Fibroblast of pulmonary artery (primary cell): Measurements from ENCODE around the gene C16orf95.

ENCODE experiments used
- DNase-seq: peaks from one replicate; pipeline ENCODE4 v3.0.0-alpha.2; 2010; ENCODE audit warnings: low read depth
- H3K4me3 ChIP-seq: replicated peaks from 2 replicates; pipeline ENCODE4 v1.5.1; 2011; ENCODE audit warnings: low read depth, mild to moderate bottlenecking, control low read depth, low read length, moderate library complexity
- CTCF ChIP-seq: IDR thresholded peaks from 2 replicates; pipeline ENCODE4 v1.5.1; 2011; ENCODE audit warnings: mild to moderate bottlenecking, control low read depth, low read length, inconsistent platforms; ENCODE audit errors: missing control alignments

The C16orf95 gene

GRCh38 chr16:87320510-87321227 lies 3.5 kb upstream of the C16orf95 start:
- no peak for DNase-seq
- no peak overlapping the region for H3K4me3 ChIP-seq
- TF ChIP-seq CTCF: no peak

- no peak for TF ChIP-seq CTCF
- H3K4me3 ChIP-seq: no peak overlapping the region
- DNase-seq: no peak
These were observed 2.9 kb upstream of the C16orf95 start for GRCh38 chr16:87319997-87320491.

GRCh38 chr16:87319011-87319410 lies 1.8 kb upstream of the C16orf95 start:
- no peak for DNase-seq
- no peak for TF ChIP-seq CTCF

GRCh38 chr16:87317750-87318644 lies 805 bp upstream of the C16orf95 start:
- TF ChIP-seq CTCF: no peak
- peak overlapping the region; percentile 98 for H3K4me3 ChIP-seq
- peak; percentile 66 for DNase-seq

More at GRCh38 chr16:87319011-87319410, 1.8 kb upstream of the C16orf95 start:
- no peak overlapping the region for H3K4me3 ChIP-seq

- no peak for DNase-seq
- TF ChIP-seq CTCF: no peak
- peak overlapping the region; percentile 98 for H3K4me3 ChIP-seq
These were observed 706 bp downstream of the C16orf95 start for GRCh38 chr16:87316450-87316922.

- no peak overlapping the region for H3K4me3 ChIP-seq
- no peak for TF ChIP-seq CTCF
- DNase-seq: no peak
These were observed 2.2 kb downstream of the C16orf95 start for GRCh38 chr16:87314990-87315420.
